ENCODE results near the gene PLCD3.

PLCD3 gene

GRCh38 chr17:45130681-45131615 is 1.4 kb downstream of the PLCD3 start:
- peak overlapping the region; percentile 77 for H3K4me3 ChIP-seq (ENCODE audit: low read depth, low read length)
- no peak for TF ChIP-seq CTCF (IDR thresholded peaks at IDR 0.05; ENCODE audit: low read depth, low read length)

- H3K4me3 ChIP-seq (ENCODE audit: low read depth, low read length), result no peak overlapping the region
- no peak for TF ChIP-seq CTCF (IDR thresholded peaks at IDR 0.05; ENCODE audit: low read depth, low read length)
Observed at GRCh38 chr17:45129940-45130680, 2.2 kb downstream of the PLCD3 start.

DNA sequence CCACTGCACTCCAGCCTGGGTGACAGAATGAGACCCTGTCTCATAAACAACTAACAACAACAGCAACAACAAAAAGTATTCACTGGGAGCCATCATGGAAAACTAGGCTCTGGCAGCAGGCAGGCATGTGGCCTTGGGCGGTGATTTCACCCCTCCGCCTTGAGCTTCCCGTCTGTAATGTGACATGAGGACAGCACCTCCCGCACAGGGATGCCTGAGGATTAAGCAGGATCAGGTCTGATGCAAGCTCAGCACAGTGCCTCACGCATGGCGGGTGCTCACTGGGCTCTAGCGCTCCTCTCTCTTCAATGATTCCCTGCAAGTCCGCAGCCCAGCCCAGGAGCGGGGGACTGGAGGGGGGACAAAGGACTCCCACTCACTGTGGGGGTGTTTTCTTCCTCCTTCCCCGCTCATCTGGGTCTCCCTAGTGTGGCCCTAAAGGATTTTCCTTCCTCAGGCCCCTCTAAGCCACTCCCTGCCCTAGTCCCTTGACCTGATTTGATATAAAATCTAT is 2.8 kb downstream of the PLCD3 start:
- no peak overlapping the region for H3K4me3 ChIP-seq (ENCODE audit: low read depth, low read length)
- no peak for TF ChIP-seq CTCF (IDR thresholded peaks at IDR 0.05; ENCODE audit: low read depth, low read length)

- TF ChIP-seq CTCF (IDR thresholded peaks at IDR 0.05; ENCODE audit: low read depth, low read length), result no peak
- no peak overlapping the region for H3K4me3 ChIP-seq (ENCODE audit: low read depth, low read length)
Observed at GRCh38 chr17:45128989-45129388, 3.3 kb downstream of the PLCD3 start.

GRCh38 chr17:45128331-45128730 is 4.0 kb downstream of the PLCD3 start:
- no peak overlapping the region for H3K4me3 ChIP-seq (ENCODE audit: low read depth, low read length)

GRCh38 chr17:45127548-45128300 is 4.6 kb downstream of the PLCD3 start:
- TF ChIP-seq CTCF (IDR thresholded peaks at IDR 0.05; ENCODE audit: low read depth, low read length), result no peak
- 0 out of 2 replicates have a peak overlapping the region, but pooled peaks have one; percentile 5 for H3K4me3 ChIP-seq (ENCODE audit: low read depth, low read length)

More at GRCh38 chr17:45128331-45128730, 4.0 kb downstream of the PLCD3 start:
- no peak for TF ChIP-seq CTCF (IDR thresholded peaks at IDR 0.05; ENCODE audit: low read depth, low read length)

Measured in WI38 (cell line).